ENCODE data around the gene SIGLEC11.
"Not testable (repeated sequence)": the region's sequence is repeated elsewhere in the genome, so short reads cannot be mapped to it uniquely, and the experiment has no call there.

SIGLEC11 gene

GRCh38 chr19:49927526-49928264 is 33.3 kb downstream of the SIGLEC11 start:
- no peak for DNase-seq (ENCODE audit: low read depth in 3 of 3)

GRCh38 chr19:49926515-49926914 is 34.5 kb downstream of the SIGLEC11 start:
- no peak for DNase-seq (ENCODE audit: low read depth in 3 of 3)

- no peak for DNase-seq (ENCODE audit: low read depth in 3 of 3)
These were observed 35.5 kb downstream of the SIGLEC11 start for GRCh38 chr19:49925486-49925885.

- DNase-seq (ENCODE audit: low read depth in 3 of 3) = not testable (repeated sequence)
These were observed 36.1 kb downstream of the SIGLEC11 start for GRCh38 chr19:49924881-49925210.

GRCh38 chr19:49924004-49924880 is 36.7 kb downstream of the SIGLEC11 start:
- no peak for DNase-seq (ENCODE audit: low read depth in 3 of 3)

- no peak for DNase-seq (ENCODE audit: low read depth in 3 of 3)
These were observed 37.6 kb downstream of the SIGLEC11 start for GRCh38 chr19:49923055-49924003.

GRCh38 chr19:49921871-49922795 is 38.8 kb downstream of the SIGLEC11 start:
- no peak for DNase-seq (ENCODE audit: low read depth in 3 of 3)

GRCh38 chr19:49920624-49921363 is 40.2 kb downstream of the SIGLEC11 start:
- DNase-seq (ENCODE audit: low read depth in 3 of 3) = no peak

GRCh38 chr19:49918089-49918488 is 42.9 kb downstream of the SIGLEC11 start:
- no peak for DNase-seq (ENCODE audit: low read depth in 3 of 3)

- no peak for DNase-seq (ENCODE audit: low read depth in 3 of 3)
These were observed 43.9 kb downstream of the SIGLEC11 start for GRCh38 chr19:49916839-49917733.

GRCh38 chr19:49915271-49915670 is 45.7 kb downstream of the SIGLEC11 start:
- DNase-seq (ENCODE audit: low read depth in 3 of 3) = no peak

GRCh38 chr19:49913720-49914119 is 47.3 kb downstream of the SIGLEC11 start:
- no peak for DNase-seq (ENCODE audit: low read depth in 3 of 3)

- no peak for DNase-seq (ENCODE audit: low read depth in 3 of 3)
These were observed 47.8 kb downstream of the SIGLEC11 start for GRCh38 chr19:49912965-49913685.

- no peak for DNase-seq (ENCODE audit: low read depth in 3 of 3)
These were observed 49.4 kb downstream of the SIGLEC11 start for GRCh38 chr19:49911381-49912145.

GRCh38 chr19:49910179-49910578 is 50.8 kb downstream of the SIGLEC11 start:
- DNase-seq (ENCODE audit: low read depth in 3 of 3) = no peak

GRCh38 chr19:49908480-49909420 is 52.2 kb downstream of the SIGLEC11 start:
- DNase-seq (ENCODE audit: low read depth in 3 of 3) = no peak
